Stomach (tissue), 9 donors: ENCODE results near the gene SLC15A3. TPM values are rescaled to one million over a fixed set of nuclear protein-coding genes. Genes with fewer than 3 reads are reported as not detected.

Experiments
- DNase-seq, 2 donors: peaks; one replicate each; pipeline versions ENCODE4 v3.0.0 to v3.0.0-alpha.2; 2013 to 2019
- H3K27ac ChIP-seq, 5 donors: fragments of 200-600 bp in 4 of 5; sonication (generic) in 4 of 5; one replicate each; pipeline ENCODE4 v1.5.1; 2013 to 2019; ENCODE audit warnings: mild to moderate bottlenecking in 1 of 5, moderate library complexity in 1 of 5
- H3K27me3 ChIP-seq, 3 donors: fragments of 200-600 bp; sonication (generic); one replicate each; pipeline ENCODE4 v1.5.1; 2017 to 2019; ENCODE audit warnings: mixed run types in 1 of 3
- H3K36me3 ChIP-seq, 4 donors: fragments of 200-600 bp; sonication (generic); 1 replicate in 3 of 4; 2 replicates in 1 of 4; pipeline ENCODE4 v1.5.1; 2016 to 2019
- H3K4me1 ChIP-seq, 4 donors: fragments of 200-600 bp; sonication (generic); one replicate each; pipeline ENCODE4 v1.5.1; 2016 to 2019
- H3K4me3 ChIP-seq, 4 donors: fragments of 200-600 bp; sonication (generic) in 3 of 4; one replicate each; pipeline ENCODE4 v1.5.1; 2016 to 2019; ENCODE audit warnings: mild to moderate bottlenecking in 1 of 4
- H3K9me3 ChIP-seq, 4 donors: fragments of 200-600 bp; sonication (generic); one replicate each; pipeline ENCODE4 v1.5.1; 2016 to 2019
- CTCF ChIP-seq, 7 experiments: fragments of 450-650 bp in 4 of 7; fragments of 200-600 bp in 3 of 7; sonication (generic) in 3 of 7; IDR thresholded peaks; one replicate each; pipeline ENCODE4 v1.5.1; 2016 to 2019; ENCODE audit warnings: antibody characterized with exemption in 7 of 7, control low read depth in 2 of 7, mild to moderate bottlenecking in 1 of 7
- EP300 ChIP-seq: sonication (generic); formaldehyde crosslinking; IDR thresholded peaks from one replicate; pipeline ENCODE4 v1.6.1; 2017; ENCODE audit warnings: antibody characterized with exemption
- POLR2A ChIP-seq, 4 donors: fragments of 450-650 bp; IDR thresholded peaks; one replicate each; pipeline ENCODE4 v1.6.1; 2016; ENCODE audit warnings: antibody characterized with exemption in 4 of 4, control low read depth in 2 of 4, mild to moderate bottlenecking in 1 of 4, moderate library complexity in 1 of 4
- POLR2AphosphoS5 ChIP-seq, 3 donors: sonication (generic); formaldehyde crosslinking; IDR thresholded peaks; one replicate each; pipeline ENCODE4 v1.6.1; 2016; ENCODE audit warnings: antibody characterized with exemption in 3 of 3
- WGBS, 5 donors: extraction: QIAGEN DNeasy Blood & Tissue Kit in 3 of 5; methylation state at CpG; one replicate each; pipeline versions ENCODE4 v1.1.5 to v1.1.7; 2013 to 2018; 5-methylcytosine and 5-hydroxymethylcytosine counted together
- intact Hi-C: fragments of 100-400 bp; cut with DNase I; formaldehyde crosslinking; loops from one replicate; pipeline ENCODE4 v1.15.1; 2023; ENCODE audit warnings: low total_unique reads
- polyA plus RNA-seq, 3 donors: library from polyadenylated mRNA; stranded (reverse); fragments of 200-250 nt; gene quantifications; one replicate each; pipeline ENCODE4 v1.2.3, GENCODE V29; 2013
- total RNA-seq, 5 donors: library from RNA; depleted of rRNA; stranded (reverse); fragments of >200 nt; gene quantifications; one replicate each; pipeline versions ENCODE4 v1.1.0 to v1.2.3, GENCODE V29; 2014 to 2016
- donor health status: healthy with polysubstance abuse.
- donor health status: Bipolar disorder and iron deficiency.
- donor health status: healthy.

Gene SLC15A3
- total and polyA plus RNA-seq, 8 donors, result 7.9 to 33.6 (median 20.7) TPM

GRCh38 chr11:60966890-60967289 lies 14.9 kb upstream of the SLC15A3 start:
- Histone ChIP-seq H3K27me3 (no peaks in the 10 kb centered on the region), H3K36me3 (no peaks in the 10 kb centered on the region), H3K9me3 (no peaks in the 10 kb centered on the region), H3K4me3 (no peak overlapping the region), H3K27ac (no peak overlapping the region), H3K4me1 (peaks cover 0 to 10% (median 3%) of the 10 kb centered on the region in 4 donors)
- WGBS, 5 donors, result 75 to 88% (median 86%) methylated on average over 4 of the region's 4 CpGs
- TF ChIP-seq CTCF (IDR thresholded peaks at IDR 0.05), result no peak
- TF ChIP-seq EP300, result no peak
- no peak for TF ChIP-seq POLR2AphosphoS5 (IDR thresholded peaks at IDR 0.05)
- TF ChIP-seq POLR2A (IDR thresholded peaks at IDR 0.05), result no peak
- intact Hi-C loops, result no loop called here
- no peak for DNase-seq

GRCh38 chr11:60964801-60965200 lies 12.8 kb upstream of the SLC15A3 start:
- Histone ChIP-seq H3K27ac (no peak overlapping the region), H3K4me1 (no peaks in the 10 kb centered on the region), H3K36me3 (no peaks in the 10 kb centered on the region), H3K9me3 (no peaks in the 10 kb centered on the region), H3K27me3 (no peaks in the 10 kb centered on the region), H3K4me3 (no peak overlapping the region)
- 79 to 88% (median 88%) methylated on average over 6 of the region's 6 CpGs for WGBS, 5 donors
- intact Hi-C loops, result no loop called here
- TF ChIP-seq EP300 (no peak), CTCF (IDR thresholded peaks at IDR 0.05) (no peak), POLR2AphosphoS5 (IDR thresholded peaks at IDR 0.05) (no peak), POLR2A (IDR thresholded peaks at IDR 0.05) (no peak)
- DNase-seq, result no peak

GRCh38 chr11:60960405-60960804 lies 8.4 kb upstream of the SLC15A3 start:
- Histone ChIP-seq H3K9me3 (no peaks in the 10 kb centered on the region), H3K36me3 (no peaks in the 10 kb centered on the region), H3K4me1 (no peaks in the 10 kb centered on the region), H3K27ac (no peak overlapping the region), H3K4me3 (no peak overlapping the region), H3K27me3 (no peaks in the 10 kb centered on the region)
- DNase-seq, result no peak
- intact Hi-C loops, result no loop called here
- TF ChIP-seq EP300, result no peak
- TF ChIP-seq POLR2A (IDR thresholded peaks at IDR 0.05), result no peak
- no peak for TF ChIP-seq CTCF (IDR thresholded peaks at IDR 0.05)
- no peak for TF ChIP-seq POLR2AphosphoS5 (IDR thresholded peaks at IDR 0.05)
- WGBS, 5 donors, result 87 to 96% (median 94%) methylated on average over 7 of the region's 7 CpGs

- TF ChIP-seq CTCF (IDR thresholded peaks at IDR 0.05) (no peak), POLR2A (IDR thresholded peaks at IDR 0.05) (no peak), POLR2AphosphoS5 (IDR thresholded peaks at IDR 0.05) (no peak), EP300 (no peak)
- intact Hi-C loops, result no loop called here
- Histone ChIP-seq H3K9me3 (no peaks in the 10 kb centered on the region), H3K27ac (no peak overlapping the region), H3K36me3 (no peaks in the 10 kb centered on the region), H3K4me1 (no peaks in the 10 kb centered on the region), H3K27me3 (no peaks in the 10 kb centered on the region), H3K4me3 (no peak overlapping the region)
- WGBS, 5 donors, result 76 to 90% (median 85%) methylated on average over 6 of the region's 6 CpGs
- peak in 1 of 2 donors; percentile 58 for DNase-seq
Observed at GRCh38 chr11:60959431-60959830, 7.5 kb upstream of the SLC15A3 start.
